ENCODE data around the gene CFAP74.

The CFAP74 gene

GRCh38 chr1:1924849-1925248 is 78.7 kb downstream of the CFAP74 start:
- Histone ChIP-seq H4K20me1 (ENCODE audit: insufficient read depth, low read length) (peaks cover 8% of the 10 kb centered on the region; the same call in 1 of the 2 replicates), H2AFZ (ENCODE audit: low read depth, low read length) (no peak overlapping the region), H3K4me2 (ENCODE audit: insufficient read depth, low read length) (no peak overlapping the region), H3K4me1 (ENCODE audit: insufficient read depth, low read length) (0 out of 2 replicates have a peak, but pooled peaks cover under 1% of the 10 kb centered on the region), H3K36me3 (ENCODE audit: insufficient read depth, low read length) (no peaks in the 10 kb centered on the region), H3K27ac (ENCODE audit: low read length) (no peak overlapping the region), H3K4me3 (ENCODE audit: low read depth in 1 of 2, low read length in 2 of 2) (no peak overlapping the region), H3K27me3 (ENCODE audit: insufficient read depth, low read length, poor library complexity) (no peaks in the 10 kb centered on the region), H3K9me3 (ENCODE audit: insufficient read depth, low read length, severe bottlenecking) (no peaks in the 10 kb centered on the region), H3K9ac (ENCODE audit: low read depth, low read length) (no peak overlapping the region), H3K79me2 (ENCODE audit: insufficient read depth, low read length) (no peaks in the 10 kb centered on the region)
- TF ChIP-seq EZH2 (IDR thresholded peaks at IDR 0.05; ENCODE audit: borderline replicate concordance, low read depth, low read length, severe bottlenecking): no peak
- TF ChIP-seq, protein P1, sequence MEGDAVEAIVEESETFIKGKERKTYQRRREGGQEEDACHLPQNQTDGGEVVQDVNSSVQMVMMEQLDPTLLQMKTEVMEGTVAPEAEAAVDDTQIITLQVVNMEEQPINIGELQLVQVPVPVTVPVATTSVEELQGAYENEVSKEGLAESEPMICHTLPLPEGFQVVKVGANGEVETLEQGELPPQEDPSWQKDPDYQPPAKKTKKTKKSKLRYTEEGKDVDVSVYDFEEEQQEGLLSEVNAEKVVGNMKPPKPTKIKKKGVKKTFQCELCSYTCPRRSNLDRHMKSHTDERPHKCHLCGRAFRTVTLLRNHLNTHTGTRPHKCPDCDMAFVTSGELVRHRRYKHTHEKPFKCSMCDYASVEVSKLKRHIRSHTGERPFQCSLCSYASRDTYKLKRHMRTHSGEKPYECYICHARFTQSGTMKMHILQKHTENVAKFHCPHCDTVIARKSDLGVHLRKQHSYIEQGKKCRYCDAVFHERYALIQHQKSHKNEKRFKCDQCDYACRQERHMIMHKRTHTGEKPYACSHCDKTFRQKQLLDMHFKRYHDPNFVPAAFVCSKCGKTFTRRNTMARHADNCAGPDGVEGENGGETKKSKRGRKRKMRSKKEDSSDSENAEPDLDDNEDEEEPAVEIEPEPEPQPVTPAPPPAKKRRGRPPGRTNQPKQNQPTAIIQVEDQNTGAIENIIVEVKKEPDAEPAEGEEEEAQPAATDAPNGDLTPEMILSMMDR (IDR thresholded peaks at IDR 0.05; ENCODE audit: borderline replicate concordance, extremely low read depth, low read length, poor library complexity, severe bottlenecking): no peak
- ATAC-seq (ENCODE audit: insufficient read depth, low read depth): no peak
- no peak for DNase-seq

- no peak overlapping the region for H3K27ac ChIP-seq (ENCODE audit: low read length)
- TF ChIP-seq, protein P1 (IDR thresholded peaks at IDR 0.05; ENCODE audit: borderline replicate concordance, extremely low read depth, low read length, poor library complexity, severe bottlenecking): no peak
- no peak for TF ChIP-seq EZH2 (IDR thresholded peaks at IDR 0.05; ENCODE audit: borderline replicate concordance, low read depth, low read length, severe bottlenecking)
- ATAC-seq (ENCODE audit: insufficient read depth, low read depth) (no peak), DNase-seq (no peak)
- no peak overlapping the region for H2AFZ ChIP-seq (ENCODE audit: low read depth, low read length)
- peaks cover 8% of the 10 kb centered on the region; the same call in 1 of the 2 replicates for H4K20me1 ChIP-seq (ENCODE audit: insufficient read depth, low read length)
- no peaks in the 10 kb centered on the region for H3K9me3 ChIP-seq (ENCODE audit: insufficient read depth, low read length, severe bottlenecking)
- H3K4me1 ChIP-seq (ENCODE audit: insufficient read depth, low read length): peaks cover 4% of the 10 kb centered on the region; the same call in 1 of the 2 replicates
- H3K79me2 ChIP-seq (ENCODE audit: insufficient read depth, low read length): no peaks in the 10 kb centered on the region
- no peak overlapping the region for H3K9ac ChIP-seq (ENCODE audit: low read depth, low read length)
- H3K4me3 ChIP-seq (ENCODE audit: low read depth in 1 of 2, low read length in 2 of 2): no peak overlapping the region
- no peaks in the 10 kb centered on the region for H3K27me3 ChIP-seq (ENCODE audit: insufficient read depth, low read length, poor library complexity)
- H3K36me3 ChIP-seq (ENCODE audit: insufficient read depth, low read length): no peaks in the 10 kb centered on the region
- H3K4me2 ChIP-seq (ENCODE audit: insufficient read depth, low read length): no peak overlapping the region
Measured at GRCh38 chr1:1924386-1924785, 79.2 kb downstream of the CFAP74 start.

DNA sequence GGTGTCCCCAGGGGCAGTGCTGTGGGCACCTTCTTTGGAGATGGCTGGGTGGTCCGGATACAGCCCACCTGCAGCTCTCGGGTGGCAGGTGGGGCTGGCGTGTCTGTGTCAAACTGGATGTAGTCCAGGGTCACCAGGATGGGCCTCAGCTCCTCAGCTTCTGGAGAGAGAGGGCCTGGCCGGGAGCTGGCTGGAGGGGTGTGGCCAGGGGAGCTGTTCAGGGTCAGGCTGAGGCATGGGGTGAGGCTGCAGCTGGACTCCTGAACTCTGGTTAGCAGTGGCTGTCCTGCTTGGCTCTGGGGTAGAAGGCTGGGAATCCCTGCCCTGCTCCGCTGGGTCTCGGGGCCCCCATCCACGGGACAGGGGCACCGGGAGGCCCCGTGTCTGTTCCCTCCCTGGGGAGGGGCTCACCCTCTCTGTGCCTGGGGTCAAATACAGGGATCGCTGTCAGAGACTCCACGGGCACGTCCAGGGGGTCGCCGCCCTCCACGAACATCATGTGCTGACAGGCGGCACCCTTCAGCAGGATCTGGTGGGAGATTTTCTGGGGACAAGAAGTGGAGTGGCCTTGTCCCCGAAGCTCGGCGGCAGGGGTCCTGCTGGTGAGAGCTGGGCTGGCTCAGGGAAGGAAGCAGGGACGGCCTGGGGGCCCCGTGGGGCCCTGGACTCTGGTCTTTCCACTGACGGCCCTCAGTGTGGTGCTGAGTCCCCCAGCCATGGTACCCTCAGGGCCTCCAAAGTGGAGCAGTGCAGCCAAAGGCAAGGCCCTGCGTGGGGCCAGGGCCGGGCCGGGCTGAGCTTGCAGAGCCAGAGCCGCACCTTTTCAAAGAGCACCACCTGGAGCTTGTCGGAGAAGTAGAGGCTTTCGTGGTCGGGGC is 80.4 kb downstream of the CFAP74 start:
- DNase-seq (no peak), ATAC-seq (ENCODE audit: insufficient read depth, low read depth) (no peak)
- no peaks in the 10 kb centered on the region for H3K79me2 ChIP-seq (ENCODE audit: insufficient read depth, low read length)
- no peaks in the 10 kb centered on the region for H3K36me3 ChIP-seq (ENCODE audit: insufficient read depth, low read length)
- H3K4me3 ChIP-seq (ENCODE audit: low read depth in 1 of 2, low read length in 2 of 2): no peak overlapping the region
- H3K4me2 ChIP-seq (ENCODE audit: insufficient read depth, low read length): no peak overlapping the region
- no peaks in the 10 kb centered on the region for H3K27me3 ChIP-seq (ENCODE audit: insufficient read depth, low read length, poor library complexity)
- no peak for TF ChIP-seq EZH2 (IDR thresholded peaks at IDR 0.05; ENCODE audit: borderline replicate concordance, low read depth, low read length, severe bottlenecking)
- TF ChIP-seq, protein P1 (IDR thresholded peaks at IDR 0.05; ENCODE audit: borderline replicate concordance, extremely low read depth, low read length, poor library complexity, severe bottlenecking): no peak
- peaks cover 10% of the 10 kb centered on the region; the same call in 1 of the 2 replicates for H4K20me1 ChIP-seq (ENCODE audit: insufficient read depth, low read length)
- no peak overlapping the region for H2AFZ ChIP-seq (ENCODE audit: low read depth, low read length)
- H3K9me3 ChIP-seq (ENCODE audit: insufficient read depth, low read length, severe bottlenecking): no peaks in the 10 kb centered on the region
- H3K9ac ChIP-seq (ENCODE audit: low read depth, low read length): no peak overlapping the region
- H3K27ac ChIP-seq (ENCODE audit: low read length): no peak overlapping the region
- peaks cover 12% of the 10 kb centered on the region for H3K4me1 ChIP-seq (ENCODE audit: insufficient read depth, low read length)

All from DND-41 (cell line).